HG03432 (cell line): ENCODE measurements around the gene ARPC1B.
"Not testable (repeated sequence)": the region's sequence is repeated elsewhere in the genome, so short reads cannot be mapped to it uniquely, and the experiment has no call there.

ENCODE experiments used
- ATAC-seq: cut with Tn5 transposase; IDR thresholded peaks from one replicate; pipeline ENCODE4 v1.9.1; 2021; ENCODE audit warnings: mild to moderate bottlenecking, moderate library complexity; ENCODE audit not compliant: unreplicated experiment

ARPC1B gene

DNA sequence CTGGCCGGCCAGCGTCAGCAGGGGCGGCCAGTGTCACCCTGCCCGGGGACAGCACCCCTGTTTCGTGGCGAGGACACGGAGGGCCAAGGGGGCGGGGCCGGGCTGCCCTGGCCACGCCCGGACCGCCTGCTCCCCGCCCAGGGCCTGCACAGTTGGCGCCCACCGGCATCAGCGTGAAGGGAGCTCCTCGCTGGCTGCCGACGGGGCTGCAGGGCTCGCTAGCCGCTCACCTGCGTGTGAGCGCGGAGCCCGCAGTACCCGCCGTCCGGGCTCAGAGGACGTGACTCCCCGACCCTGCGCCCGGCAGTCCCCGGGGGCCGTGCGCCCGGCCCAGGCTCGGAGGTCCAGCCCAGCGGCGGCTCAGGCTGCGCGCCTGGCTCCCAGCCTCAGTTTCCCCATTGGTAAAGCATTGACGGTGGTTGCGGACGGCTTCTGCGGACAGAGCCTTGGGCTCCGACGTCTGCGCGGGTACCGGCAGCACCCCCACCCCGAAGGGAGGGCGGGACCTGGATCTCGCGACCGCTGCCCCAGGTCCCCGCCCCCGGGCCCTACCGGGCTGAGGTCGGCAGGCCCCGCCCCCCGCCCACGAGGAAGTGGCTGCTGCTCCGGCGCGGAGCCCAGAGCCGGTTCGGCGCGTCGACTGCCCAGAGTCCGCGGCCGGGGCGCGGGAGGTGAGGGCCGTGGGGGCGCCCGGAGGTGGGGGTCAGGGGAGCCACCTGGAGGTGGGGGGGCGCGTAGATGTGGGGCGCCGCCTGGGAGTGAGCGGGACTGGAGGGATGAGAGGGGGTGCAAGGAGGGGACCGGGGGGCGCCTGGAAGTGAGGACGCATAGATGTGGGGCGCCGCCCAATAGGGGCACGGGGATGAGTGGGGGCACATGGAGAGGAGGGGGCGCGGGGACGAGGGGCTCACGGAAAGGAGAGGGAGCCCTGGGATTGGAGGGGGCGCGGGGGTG is at the start of gene ARPC1B:
Gene ARPC1B, plus strand, starts transcription at position 620 of the 954 bp plus-strand sequence. CDS start 10,985 bp downstream, outside the sequence.
- ATAC-seq, result peak; percentile 70

DNA sequence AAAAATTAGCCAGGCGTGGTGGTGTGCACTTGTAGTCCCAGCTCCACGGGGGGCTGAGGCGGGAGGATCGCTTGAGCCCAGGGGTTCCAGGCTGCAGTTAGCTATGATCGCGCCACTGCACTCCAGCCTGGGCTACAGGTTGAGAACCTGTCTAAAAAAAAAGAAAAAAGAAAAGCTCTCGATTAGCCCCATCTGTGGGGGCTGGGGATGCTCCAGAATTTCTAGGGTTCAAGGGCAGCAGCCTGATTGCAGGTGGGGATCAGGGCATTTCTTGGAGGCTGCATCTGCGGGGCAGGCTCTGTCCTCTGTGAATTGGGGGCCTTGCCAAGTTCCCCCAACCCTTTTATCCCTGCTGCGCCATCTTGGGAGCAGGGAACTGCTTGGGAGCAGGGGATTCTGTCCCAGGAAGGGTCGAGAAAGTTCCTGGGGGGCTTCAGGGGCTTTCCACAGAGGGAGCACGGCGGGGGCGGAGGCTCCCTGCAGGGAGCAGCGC is 49.5 kb upstream of the ARPC1B start:
- ATAC-seq, result no peak

- ATAC-seq, result peak; percentile 93
Measured at GRCh38 chr7:99325592-99326407, 48.7 kb upstream of the ARPC1B start, which contains the start of gene ARPC1A. ARPC1A (plus strand) TSS chr7:99325898; CDS start chr7:99333354, 7,456 bp downstream.

GRCh38 chr7:99326408-99326782 is 48.1 kb upstream of the ARPC1B start:
- no peak for ATAC-seq

- not testable (repeated sequence) for ATAC-seq
Measured at GRCh38 chr7:99330314-99330961, 44.1 kb upstream of the ARPC1B start.

DNA sequence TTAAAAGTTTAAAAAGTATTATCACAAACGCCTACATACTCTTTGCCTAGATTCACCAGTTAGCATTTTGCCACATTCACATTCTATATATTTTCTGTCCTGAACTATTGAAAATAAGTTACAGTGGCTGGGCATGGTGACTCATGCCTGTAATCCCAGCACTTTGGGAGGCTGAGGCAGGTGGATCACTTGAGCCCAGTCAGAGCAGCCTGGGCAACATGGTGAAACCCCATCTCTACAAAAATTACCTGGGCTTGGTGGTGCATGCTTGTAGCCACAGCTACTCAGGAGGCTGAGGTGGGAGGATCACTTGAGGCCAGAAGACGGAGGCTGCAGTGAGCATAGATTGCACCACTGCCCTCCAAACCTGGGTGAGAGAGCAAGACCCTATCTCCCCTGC is 43.5 kb upstream of the ARPC1B start:
- no peak for ATAC-seq

DNA sequence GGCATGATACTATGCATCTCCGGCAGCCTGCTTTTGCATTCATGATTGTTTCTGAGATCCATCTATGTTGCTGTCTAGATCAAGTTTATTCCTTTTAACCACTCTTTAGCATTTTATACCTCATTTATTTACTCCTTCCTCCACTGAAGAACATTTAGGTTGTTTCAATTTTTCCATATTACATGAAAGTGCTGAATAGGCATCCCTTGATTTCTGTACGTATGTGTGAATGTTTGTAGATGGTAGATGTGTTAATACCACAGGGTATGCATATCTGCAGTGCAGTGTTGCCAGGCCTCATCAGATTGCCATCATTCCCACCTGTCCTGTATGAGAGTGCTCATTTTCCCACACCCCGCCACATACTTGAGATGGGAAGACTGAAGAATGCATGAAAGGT is 34.9 kb upstream of the ARPC1B start:
- ATAC-seq, result no peak

GRCh38 chr7:99340659-99341058 is 33.9 kb upstream of the ARPC1B start:
- ATAC-seq, result no peak

- ATAC-seq, result no peak
Measured at GRCh38 chr7:99344061-99344647, 30.4 kb upstream of the ARPC1B start.

DNA sequence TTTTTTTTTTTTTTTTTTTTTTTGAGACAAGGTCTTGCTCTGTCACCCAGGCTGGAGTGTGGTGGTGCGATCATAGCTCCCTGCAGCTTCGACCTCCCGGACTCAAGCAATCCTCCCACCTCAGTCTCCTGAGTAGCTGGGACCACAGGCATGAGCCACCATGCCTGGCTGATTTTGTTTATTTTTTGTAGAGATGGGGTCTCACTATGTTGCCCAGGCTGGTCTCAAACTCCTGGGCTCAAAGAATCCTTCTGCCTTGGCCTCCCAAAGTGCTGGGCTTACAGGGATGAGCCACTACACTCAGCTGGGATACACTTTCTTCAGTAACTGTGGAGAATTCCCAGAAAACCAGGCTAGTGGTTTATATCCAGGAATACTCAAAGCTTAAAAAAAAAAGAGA is 23.9 kb upstream of the ARPC1B start:
- not testable (repeated sequence) for ATAC-seq

GRCh38 chr7:99352247-99352646 is 22.3 kb upstream of the ARPC1B start:
- ATAC-seq, result no peak

- no peak for ATAC-seq
Measured at GRCh38 chr7:99355098-99355497, 19.4 kb upstream of the ARPC1B start.

- no peak for ATAC-seq
Measured at GRCh38 chr7:99357701-99358490, 16.6 kb upstream of the ARPC1B start.

- not testable (repeated sequence) for ATAC-seq
Measured at GRCh38 chr7:99358521-99358920, 16.0 kb upstream of the ARPC1B start.

DNA sequence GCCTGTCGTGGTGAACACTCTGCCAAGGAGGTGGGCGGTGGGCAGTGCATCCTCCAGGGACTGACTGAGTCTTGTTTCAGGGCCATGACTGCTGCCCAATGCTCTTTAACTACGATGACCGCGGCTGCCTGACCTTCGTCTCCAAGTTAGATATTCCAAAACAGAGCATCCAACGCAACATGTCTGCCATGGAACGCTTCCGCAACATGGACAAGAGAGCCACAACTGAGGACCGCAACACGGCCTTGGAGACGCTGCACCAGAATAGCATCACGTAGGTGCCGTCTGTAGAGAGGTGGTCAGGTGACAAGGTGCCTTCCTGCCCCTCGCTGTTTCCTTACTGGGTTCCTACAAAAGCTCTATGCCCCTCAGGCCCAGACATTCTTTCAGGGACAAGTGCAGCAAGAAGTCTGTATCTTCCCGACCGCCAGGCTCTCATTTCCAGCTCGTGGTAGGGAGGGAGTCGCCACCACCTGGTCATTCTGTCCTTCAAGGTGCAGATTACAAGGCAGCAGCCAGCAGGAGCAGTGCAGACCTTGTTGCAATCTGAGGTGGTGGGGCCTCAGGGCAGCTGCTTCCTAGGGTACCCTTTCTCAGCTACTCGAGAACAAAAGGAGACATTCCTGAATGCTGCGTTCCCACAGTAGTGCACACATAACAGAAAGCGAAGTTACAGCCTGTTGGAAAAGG is 14.9 kb upstream of the ARPC1B start:
- no peak for ATAC-seq

DNA sequence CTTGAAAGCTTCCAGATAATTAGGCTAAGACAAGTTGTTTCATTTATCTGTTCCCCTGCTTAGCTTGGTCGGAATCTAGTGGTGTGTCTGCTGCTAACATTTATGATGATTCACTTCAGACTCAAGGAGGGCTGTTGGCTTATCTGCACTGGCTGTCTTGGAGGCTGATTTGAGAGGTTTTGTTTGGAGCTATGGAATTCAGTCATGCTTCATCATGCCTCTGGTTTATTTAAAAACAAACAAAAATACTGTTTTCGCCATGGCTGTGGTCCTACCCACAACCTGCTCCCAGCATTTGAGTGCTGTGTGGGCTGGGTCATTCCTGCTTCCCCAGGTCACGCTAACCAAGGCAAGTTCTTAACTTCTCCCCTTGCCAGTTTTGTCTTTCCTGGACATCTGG is 11.7 kb upstream of the ARPC1B start:
- no peak for ATAC-seq

GRCh38 chr7:99363286-99363685 is 11.2 kb upstream of the ARPC1B start:
- ATAC-seq, result no peak

DNA sequence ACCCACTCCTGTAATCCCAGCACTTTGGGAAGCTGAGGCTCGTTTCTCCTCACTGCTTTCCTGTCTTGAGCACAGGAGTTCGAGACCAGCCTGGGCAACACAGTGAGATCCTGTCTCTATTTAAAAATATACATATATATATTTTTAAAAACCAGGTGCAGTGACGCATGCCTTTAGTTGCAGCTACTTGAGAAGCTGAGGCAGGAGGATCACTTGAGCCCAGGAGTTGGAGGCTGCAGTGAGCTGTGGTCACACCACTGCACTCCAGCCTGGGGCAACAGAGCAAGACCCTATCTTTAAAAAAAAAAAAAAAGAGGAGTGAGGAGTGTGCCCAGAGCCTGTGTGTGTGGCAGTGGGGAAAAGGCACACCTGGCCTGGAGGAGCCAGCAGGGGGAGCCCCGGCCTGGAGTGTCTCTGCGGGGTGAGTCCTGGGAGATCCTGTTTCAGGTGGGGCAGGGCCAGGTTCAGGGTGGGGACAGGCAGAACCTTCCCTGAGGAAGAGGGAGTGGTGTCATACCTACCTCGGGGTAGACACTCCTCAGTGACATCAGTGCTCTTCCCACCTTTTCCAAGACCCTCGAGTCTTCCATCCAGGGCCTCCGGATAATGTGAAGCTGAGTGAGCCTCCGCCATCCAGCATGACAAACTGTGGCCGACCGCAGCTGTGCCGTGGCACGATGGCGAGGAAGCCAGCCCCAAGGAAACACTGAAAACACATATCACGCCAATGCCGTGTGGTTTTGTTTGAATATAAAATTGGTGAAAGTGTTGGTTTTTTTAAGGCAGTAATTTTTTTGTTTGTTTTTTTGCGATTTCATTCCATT is 9.0 kb upstream of the ARPC1B start:
- no peak for ATAC-seq
